ENCODE measurements around the gene ZG16B.

ZG16B gene

GRCh38 chr16:2845116-2845515, 15.0 kb downstream of the ZG16B start:
- no peak for DNase-seq (ENCODE audit: low read depth)

GRCh38 chr16:2846511-2847310, 16.6 kb downstream of the ZG16B start:
- DNase-seq (ENCODE audit: low read depth), result no peak

DNA sequence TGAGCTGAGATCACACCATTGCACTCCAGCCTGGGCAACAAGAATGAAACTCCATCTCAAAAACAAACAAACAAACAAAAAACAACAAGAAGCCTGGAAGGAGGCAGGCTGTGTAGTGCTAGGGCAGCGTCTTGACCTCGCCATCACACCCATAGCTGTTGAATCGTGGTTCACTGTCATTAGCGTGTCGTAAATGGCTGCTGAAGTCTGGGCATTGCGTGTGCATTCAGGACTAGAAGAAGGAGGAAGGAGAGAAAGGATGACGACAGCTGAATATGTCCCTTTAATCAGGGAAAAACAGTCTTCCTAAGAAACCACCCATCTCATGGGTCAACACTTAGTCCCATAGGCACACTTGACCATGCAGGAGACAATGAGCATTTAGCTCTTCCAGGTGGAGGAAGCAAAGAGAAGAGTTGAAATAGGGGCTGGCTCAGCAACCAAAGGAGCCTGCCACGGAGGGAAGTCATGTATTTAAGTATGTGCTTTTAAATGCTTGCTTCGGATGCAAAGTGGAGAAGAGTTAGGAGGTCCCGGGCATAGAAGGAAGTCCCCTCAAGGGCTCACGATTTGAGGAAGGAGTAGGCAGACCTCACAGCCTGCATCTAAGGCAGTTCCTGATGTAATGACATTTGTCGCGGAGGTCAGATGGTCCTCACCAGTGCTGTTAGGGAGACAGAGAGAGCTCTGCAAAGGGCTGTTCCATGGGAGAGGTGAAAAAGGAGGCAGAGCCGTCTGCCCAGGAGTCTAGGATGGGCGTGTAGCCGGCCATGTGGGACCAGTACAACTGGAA, 19.0 kb downstream of the ZG16B start:
- no peak for DNase-seq (ENCODE audit: low read depth)

DNA sequence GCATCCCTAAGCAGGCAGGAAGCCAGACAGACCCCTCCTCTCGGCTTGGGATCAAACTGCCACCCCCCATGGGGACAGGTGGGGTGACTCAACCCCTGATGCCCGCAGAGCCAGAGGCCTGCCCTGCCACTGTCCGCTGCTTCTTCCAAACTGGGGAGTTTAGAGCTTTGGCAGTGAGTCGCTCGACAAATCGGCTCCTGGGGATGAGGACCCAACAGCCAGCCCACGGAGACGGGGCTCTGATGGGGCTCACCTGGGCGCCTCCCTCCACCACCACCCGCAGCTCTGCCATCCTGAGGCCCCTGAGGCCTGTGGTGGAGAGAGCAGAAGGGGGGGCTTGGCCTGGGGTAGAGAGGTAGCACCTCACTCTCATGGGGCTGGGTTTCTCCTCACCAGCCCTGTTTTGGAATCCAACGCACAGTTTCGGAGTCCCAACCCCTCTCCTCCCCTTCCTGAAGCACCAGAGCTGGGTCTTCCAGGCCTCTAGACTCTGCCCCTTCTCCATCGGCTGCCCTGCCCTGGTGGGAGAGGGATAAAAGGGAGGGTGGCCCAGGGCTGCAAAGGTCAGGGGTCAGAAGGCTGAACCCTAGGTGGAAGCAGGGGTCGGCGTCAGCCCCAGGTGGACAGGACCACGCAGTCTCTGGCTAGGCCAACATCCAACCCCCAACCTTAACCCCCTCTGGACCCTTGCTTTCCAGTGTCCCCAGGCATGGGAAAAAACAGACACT, 22.1 kb downstream of the ZG16B start:
- DNase-seq (ENCODE audit: low read depth), result no peak

GRCh38 chr16:2852731-2853507, 22.8 kb downstream of the ZG16B start:
- no peak for DNase-seq (ENCODE audit: low read depth)

DNA sequence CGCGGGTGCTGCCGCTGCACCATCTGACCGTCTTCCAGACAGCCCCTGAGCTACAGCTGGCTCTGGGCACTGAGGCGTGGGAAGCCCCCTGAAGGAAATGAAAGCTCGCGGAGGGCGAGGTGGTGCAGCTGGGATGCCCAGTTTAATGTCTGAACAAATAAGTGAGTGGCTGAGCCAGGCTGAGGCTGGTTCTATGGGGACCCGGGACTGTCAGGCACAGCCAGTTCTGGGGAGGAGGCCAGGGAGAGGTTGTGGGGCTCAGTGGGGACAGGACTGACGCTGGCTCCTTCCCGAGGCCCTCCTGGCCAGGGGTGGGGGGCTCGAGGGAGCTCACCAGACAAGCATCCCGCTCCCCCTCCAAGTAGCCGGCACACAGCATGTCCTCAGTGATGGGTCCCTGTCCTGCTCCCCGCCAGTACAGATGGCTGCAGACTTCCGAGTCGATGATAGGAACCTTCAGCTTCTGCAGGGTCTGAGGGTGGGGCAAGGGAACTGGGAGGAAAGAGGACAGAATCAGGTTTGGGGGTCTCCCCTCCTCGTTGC, 23.5 kb downstream of the ZG16B start:
- DNase-seq (ENCODE audit: low read depth), result no peak

- no peak for DNase-seq (ENCODE audit: low read depth)
Observed at GRCh38 chr16:2854700-2855309, 24.7 kb downstream of the ZG16B start.

DNA sequence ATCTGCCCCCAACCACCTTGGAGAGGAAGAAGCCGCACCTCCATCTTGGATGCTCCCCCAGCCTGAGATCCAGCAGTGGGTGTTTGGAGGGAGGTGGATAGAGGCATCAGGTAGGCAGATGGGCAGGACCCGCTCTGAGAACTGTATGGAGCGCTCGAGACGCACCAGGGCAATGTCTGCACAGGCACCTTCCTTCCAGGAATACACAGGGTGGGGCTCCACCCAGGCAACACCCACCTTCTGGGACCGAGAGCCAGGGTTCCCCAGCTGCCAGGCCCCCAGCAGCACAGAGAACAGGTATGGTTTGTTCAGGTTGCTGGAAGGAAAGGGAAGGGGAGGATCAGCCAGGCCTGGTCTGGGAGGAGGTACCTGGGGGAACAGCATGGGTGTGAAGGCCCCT, 25.4 kb downstream of the ZG16B start:
- DNase-seq (ENCODE audit: low read depth), result no peak

- DNase-seq (ENCODE audit: low read depth), result no peak
Observed at GRCh38 chr16:2856061-2856670, 26.1 kb downstream of the ZG16B start.

DNA sequence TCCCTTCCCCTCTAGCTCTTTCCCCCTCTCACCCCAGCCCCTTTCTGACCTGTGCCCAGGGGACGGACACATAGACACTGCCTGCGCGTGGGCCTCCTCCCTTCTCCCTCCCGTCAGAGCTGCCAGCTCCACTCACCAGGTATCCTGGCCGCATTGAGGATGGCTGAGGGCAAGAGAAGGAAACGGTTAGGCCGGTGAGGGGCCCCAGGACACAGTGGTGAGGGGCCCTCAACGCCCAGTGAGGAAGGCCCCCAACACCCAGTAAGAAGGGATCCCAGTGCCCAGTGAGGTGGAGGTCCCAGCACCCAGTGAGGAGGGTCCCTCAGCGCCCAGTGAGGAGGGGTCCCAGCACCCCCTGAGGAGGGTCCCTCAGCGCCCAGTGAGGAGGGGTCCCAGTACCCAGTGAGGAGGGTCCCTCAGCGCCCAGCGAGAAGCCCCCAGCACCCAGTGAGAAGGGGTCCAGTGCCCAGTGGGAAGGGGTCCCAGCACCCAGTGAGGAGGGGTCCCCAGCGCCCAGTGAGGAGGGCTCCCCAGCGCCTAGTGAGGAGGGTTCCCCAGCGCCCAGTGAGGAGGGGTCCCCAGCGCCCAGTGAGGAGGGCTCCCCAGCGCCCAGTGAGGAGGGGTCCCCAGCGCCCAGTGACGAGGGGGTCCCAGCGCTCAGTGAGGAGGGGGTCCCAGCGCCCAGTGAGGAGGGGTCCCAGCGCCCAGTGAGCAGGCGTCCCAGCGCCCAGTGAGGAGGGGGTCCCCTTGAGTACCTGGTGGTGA, 26.8 kb downstream of the ZG16B start:
- no peak for DNase-seq (ENCODE audit: low read depth)

- DNase-seq (ENCODE audit: low read depth), result no peak
Observed at GRCh38 chr16:2857451-2858244, 27.5 kb downstream of the ZG16B start, which contains the start of gene PRSS22. Gene PRSS22 (minus strand): TSS chr16:2858170. CDS start chr16:2858104, 66 bp downstream.

GRCh38 chr16:2858245-2859025, 28.3 kb downstream of the ZG16B start:
- DNase-seq (ENCODE audit: low read depth), result no peak

DNA sequence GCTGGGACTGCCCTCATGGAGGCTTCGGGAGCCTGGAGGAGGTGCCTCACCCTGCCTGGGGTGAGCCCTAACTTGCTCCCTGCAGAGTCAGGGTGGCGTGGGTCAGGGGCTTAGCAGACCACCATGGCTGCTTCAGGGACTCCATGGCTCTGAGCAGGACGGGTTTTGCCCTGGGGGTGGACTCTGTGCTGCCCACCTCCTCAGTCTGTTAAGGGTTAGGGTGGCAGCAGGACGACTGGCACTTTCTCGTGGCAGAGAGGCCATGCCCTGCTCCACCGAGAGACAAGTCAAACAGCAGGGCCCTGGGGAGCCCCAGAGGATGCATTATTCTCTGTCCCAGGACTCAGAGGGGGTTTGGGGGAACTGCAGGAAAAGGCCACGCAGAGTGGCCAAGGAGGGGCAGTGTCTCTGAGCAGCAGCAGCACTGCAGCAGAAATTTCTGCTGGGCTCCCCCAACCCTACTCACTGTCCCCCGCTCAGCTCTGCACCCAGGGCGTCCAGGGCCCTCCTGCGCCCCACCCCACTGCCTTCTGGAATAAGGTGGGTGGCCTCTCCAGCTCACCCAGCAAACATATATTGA, 29.7 kb downstream of the ZG16B start:
- no peak for DNase-seq (ENCODE audit: low read depth)

DNA sequence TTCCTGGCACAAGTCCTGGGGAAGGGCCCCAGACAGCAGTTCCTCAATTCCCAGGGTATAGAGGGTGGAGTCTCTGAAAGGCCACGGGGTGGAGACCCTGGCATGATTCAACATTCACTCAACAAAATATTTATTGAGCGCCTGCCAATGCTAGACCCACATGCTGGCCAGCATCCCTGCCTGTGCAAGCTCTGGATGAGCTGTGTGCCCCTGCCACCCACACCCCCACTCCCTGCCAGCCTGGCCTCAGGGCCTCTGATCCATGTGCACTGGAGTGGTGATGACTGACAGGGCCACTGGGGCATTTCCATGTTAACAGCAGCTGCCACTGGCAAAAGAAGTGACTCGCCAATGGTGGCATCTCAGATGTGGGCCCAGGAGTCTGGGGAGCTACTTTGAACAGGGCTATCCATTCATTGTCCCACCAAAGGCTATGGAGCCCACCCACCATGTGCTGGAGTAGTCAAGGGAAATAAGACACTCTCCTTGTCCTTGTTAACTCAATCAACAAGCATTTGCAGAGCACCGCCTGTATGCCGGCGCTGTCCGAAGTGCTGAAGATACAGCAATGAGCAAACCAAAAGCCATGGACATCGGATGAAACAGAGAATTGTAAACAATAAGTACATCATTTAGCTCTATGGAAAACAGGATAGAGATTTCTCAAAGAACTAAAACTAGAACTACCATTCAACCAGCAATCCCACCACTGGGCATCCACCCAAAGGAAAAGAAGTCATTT, 30.9 kb downstream of the ZG16B start:
- DNase-seq (ENCODE audit: low read depth), result no peak

GRCh38 chr16:2865651-2866050, 35.5 kb downstream of the ZG16B start:
- no peak for DNase-seq (ENCODE audit: low read depth)

DNA sequence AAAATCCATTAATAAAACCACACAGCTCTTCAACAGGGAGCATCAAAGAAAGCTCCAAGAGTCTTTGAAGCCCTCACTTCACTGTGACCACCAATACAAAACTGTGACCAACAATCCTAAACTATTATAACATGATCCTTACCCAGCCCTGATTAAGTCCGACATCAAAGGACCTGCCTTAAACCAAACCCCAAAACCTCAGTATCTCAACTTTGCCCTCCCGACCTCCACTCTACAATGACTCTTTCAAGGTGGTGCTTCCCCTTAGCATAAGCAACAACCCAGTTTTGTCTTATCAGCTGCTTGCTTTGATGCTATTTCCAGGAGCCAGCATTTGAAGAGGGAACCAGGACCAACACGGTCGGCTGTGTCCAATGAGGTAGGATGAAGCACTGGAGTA, 36.3 kb downstream of the ZG16B start:
- DNase-seq (ENCODE audit: low read depth), result no peak

DNA sequence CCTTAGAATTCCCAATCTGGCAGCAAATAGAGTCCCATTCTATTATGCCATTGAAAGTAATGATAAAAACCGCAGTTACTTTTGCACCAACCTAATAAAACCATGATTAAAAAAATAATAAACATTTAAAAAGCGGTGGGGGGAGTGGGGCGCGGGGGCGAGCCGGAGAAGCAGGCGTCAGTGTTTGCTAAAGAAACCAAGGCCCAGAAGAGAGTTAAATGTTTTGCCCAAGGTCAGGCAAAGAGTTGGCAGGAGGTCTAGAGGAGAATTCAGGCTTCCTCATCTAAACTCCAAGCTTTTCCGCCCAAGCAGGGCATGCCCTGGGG, 37.5 kb downstream of the ZG16B start:
- DNase-seq (ENCODE audit: low read depth), result no peak
